GM12892 (cell line): ENCODE results near the gene VMO1.
A peak's percentile ranks its signal among the peaks of the same experiment; 100 is the strongest.

Experiments
- DNase-seq: peaks from one replicate; pipeline ENCODE4 v3.0.0; 2011; ENCODE audit not compliant: insufficient read length
- FAIRE-seq: peaks from 2 replicates; lab custom pipeline; 2011; peaks lifted over from hg19 to GRCh38; lab: Jason Lieb, UNC
- POLR2A ChIP-seq: IDR thresholded peaks from 2 replicates; pipeline ENCODE4 v1.6.1; 2011; ENCODE audit warnings: low read depth, low read length, control low read depth
- POLR2AphosphoS5 ChIP-seq: IDR thresholded peaks from 2 replicates; pipeline ENCODE4 v1.6.1; 2011; ENCODE audit warnings: low read depth, low read length, control low read depth
- TAF1 ChIP-seq: IDR thresholded peaks from 2 replicates; pipeline ENCODE4 v1.6.1; 2011; ENCODE audit warnings: low read depth, mild to moderate bottlenecking, control low read depth, low read length, borderline replicate concordance

VMO1 gene

GRCh38 chr17:4796552-4796920, 10.4 kb upstream of the VMO1 start:
- FAIRE-seq, result peak; percentile 72
- DNase-seq, result no peak

GRCh38 chr17:4795168-4795567, 9.0 kb upstream of the VMO1 start:
- DNase-seq, result no peak
- TF ChIP-seq POLR2AphosphoS5 (no peak), POLR2A (no peak), TAF1 (no peak)
- no peak for FAIRE-seq

More at GRCh38 chr17:4796552-4796920, 10.4 kb upstream of the VMO1 start:
- no peak for TF ChIP-seq TAF1
- TF ChIP-seq POLR2A, result no peak
- no peak for TF ChIP-seq POLR2AphosphoS5

GRCh38 chr17:4790705-4791088, 4.5 kb upstream of the VMO1 start:
- no peak for TF ChIP-seq POLR2AphosphoS5
- no peak for TF ChIP-seq TAF1
- TF ChIP-seq POLR2A, result no peak
- DNase-seq, result no peak
- no peak for FAIRE-seq

DNA sequence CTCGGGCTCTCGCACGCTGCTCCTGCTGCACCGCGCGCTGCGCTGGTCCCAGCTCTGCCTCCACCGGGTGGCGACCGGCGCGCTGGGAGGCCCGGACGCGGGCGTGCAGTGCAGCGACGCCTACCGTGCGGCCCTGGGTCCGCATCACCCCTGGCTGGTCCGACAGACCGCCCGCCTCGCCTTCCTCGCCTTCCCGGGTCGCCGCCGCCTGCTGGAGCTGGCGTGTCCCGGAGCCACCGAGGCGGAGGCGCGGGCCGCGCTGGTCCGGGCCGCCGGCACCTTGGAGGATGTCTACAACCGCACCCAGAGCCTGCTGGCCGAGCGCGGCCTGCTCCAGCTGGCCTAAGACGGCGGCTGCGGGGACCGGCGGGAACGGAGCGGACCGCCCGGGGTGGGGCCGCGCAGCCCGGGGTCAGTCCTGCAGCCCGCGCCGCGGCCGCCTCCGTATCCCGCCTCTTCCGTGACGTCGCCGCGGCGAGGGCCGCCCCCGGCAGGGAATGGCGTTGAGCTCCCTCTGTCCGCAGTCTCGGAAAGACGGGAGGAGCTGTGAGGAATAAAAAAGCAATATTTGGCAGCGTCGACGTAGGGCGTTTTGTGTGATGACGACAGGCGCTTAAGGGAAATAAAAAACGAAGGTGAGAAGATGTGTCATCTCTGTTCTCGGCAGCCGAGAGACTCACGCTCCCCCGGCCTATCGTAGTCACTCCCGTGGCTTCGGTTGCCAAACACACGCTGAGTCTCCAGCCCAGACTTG, 4.0 kb upstream of the VMO1 start:
- TF ChIP-seq TAF1, result 0 out of 2 replicates have a peak, but pooled peaks have one; percentile 12
- peak; percentile 50; the same call in 1 of the 2 replicates for TF ChIP-seq POLR2A
- no peak for TF ChIP-seq POLR2AphosphoS5
- DNase-seq, result peak; percentile 95
- peak; percentile 93 for FAIRE-seq

DNA sequence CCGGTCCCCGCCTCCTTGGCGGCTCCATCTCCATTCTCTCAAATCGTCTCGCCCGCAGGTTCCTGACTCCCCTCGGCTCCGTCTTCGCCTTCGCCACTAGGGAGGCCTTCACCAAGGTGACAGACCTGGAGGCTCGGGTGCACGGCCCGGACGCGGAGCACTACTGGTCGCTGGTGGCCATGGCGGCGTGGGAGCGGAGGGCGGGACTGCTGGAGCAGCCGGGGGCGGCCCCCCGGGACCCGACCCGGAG, 3.5 kb upstream of the VMO1 start:
- FAIRE-seq, result peak; percentile 14
- DNase-seq, result no peak
- TF ChIP-seq POLR2A, result no peak
- no peak for TF ChIP-seq POLR2AphosphoS5
- TF ChIP-seq TAF1, result no peak

DNA sequence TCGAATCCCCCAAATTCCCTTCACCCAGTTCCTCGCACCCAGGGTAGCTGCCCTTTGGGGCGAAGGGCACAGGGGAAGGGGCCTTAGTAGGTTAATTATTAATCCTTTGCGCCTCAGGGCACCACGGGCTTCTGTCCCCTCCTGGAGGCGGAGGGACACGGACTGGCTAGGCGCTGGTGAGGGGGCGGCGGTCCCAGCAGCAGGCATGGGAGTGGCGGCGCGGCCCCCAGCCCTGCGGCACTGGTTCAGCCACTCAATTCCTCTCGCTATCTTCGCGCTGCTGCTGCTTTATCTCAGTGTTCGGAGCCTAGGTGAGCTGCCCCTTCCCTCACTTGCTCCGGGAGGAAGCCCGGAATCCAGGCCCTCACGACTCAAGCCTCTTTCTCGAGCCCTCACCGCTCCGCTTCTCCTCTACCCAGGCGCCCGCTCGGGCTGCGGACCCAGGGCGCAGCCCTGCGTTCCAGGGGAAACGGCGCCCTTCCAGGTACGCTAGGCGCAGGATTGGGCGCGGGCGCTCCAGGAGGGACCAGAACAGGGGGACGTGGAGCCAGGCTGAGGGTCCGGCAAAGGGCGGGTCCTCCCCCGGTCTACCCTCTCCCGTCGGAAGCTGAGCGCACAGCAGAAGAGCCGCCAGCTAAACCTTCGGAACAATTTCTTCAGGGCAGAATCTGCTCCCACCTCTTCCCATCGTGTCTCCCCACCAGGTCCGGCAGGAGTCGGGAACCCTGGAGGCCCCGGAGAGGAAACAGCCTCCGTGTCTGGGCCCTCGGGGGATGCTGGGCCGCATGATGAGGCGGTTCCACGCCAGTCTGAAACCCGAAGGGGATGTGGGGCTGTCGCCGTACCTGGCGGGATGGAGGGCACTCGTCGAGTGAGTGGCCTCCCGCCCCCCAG, 2.9 kb upstream of the VMO1 start, which contains the start of gene GLTPD2:
Gene GLTPD2, plus strand, starts transcription at position 158 of the 894 bp plus-strand sequence. Its CDS starts 48 bp downstream, at position 206.
- DNase-seq (no peak), FAIRE-seq (peak; percentile 44)
- TF ChIP-seq POLR2AphosphoS5 (no peak), POLR2A (no peak), TAF1 (no peak)

DNA sequence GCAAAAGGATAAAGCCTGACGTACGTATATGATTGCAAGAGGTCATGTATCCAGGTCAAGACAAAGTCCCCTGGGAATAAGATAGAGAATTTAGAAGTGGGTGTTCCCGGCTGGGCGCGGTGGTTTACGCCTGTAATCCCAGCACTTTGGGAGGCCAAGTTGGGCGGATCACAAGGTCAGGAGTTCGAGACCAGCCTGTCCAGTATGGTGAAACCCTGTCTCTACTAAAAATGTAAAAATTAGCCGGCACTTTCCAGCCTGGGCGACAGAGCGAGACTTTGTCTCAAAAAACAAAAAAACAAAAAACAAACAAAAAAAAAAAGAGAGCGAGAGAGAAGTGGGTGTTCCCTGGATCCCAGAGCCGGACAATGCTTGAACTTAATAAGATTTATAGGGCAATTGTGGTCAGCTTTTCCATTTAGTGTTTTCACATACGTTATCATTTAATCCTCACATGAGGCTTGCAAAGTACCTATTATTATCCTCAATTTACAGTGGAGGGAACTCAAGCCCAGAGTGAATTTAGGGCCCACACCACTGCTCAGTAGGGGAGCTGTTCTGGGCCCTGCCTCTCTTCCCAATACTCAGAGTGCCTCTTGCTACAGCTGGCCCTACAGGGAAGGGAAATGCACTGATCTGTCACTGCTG, 2.1 kb upstream of the VMO1 start:
- TF ChIP-seq TAF1 (no peak), POLR2A (no peak), POLR2AphosphoS5 (no peak)
- FAIRE-seq (no peak), DNase-seq (no peak)

GRCh38 chr17:4786516-4786915, 352 bp upstream of the VMO1 start:
- TF ChIP-seq TAF1, result no peak
- FAIRE-seq (no peak), DNase-seq (no peak)

- TF ChIP-seq POLR2AphosphoS5, result no peak
- FAIRE-seq (no peak), DNase-seq (no peak)
Observed at GRCh38 chr17:4785311-4786105, 656 bp downstream of the VMO1 start.

DNA sequence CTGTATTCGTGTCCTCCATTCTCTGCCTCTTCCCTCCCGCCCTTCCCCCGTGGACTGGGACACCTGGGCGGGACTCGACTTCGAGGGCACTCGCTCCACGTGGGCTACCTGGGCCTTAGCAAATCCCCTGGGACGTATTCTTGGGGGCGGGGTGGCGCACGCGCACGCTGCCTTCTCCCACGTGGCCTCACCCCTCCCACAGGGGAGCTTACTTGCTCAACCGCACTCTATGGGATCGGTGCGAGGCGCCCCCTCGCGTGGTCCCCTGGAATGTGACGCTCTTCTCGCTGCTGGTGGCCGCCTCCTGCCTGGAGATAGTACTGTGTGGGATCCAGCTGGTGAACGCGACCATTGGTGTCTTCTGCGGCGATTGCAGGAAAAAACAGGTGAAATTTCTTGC, 3.5 kb downstream of the VMO1 start:
- no peak for TF ChIP-seq POLR2AphosphoS5
- TF ChIP-seq TAF1, result no peak
- no peak for TF ChIP-seq POLR2A
- DNase-seq, result no peak
- no peak for FAIRE-seq
